SU-DHL-6 (cell line): ENCODE results near the gene DNAH5.

ENCODE experiments used
- CTCF ChIP-seq: fragments of 200-600 bp; sonication (generic); IDR thresholded peaks from one replicate; pipeline ENCODE4 v1.5.1; 2017; ENCODE audit warnings: antibody characterized with exemption, mild to moderate bottlenecking, low read length, moderate library complexity; ENCODE audit not compliant: insufficient read depth, poor library complexity, severe bottlenecking
- EZH2phosphoT487 ChIP-seq: fragments of 200-600 bp; sonication (generic), shearing (Covaris generic); conservative IDR thresholded peaks from 2 replicates; pipeline ENCODE4 v1.6.1; 2018; ENCODE audit warnings: mild to moderate bottlenecking, antibody characterized with exemption, low read length, moderate library complexity, mixed read lengths

GRCh38 chr5:13985731-13986418 lies 41.4 kb upstream of the DNAH5 start:
- TF ChIP-seq CTCF (no peak), EZH2phosphoT487 (no peak)
